ENCODE measurements around the gene ZNF425.
"Not testable (repeated sequence)": the region's sequence is repeated elsewhere in the genome, so short reads cannot be mapped to it uniquely, and the experiment has no call there.

Gene ZNF425

GRCh38 chr7:149125863-149126661 is at the start of gene ZNF425:
Gene ZNF425 (minus strand): TSS chr7:149126324. CDS start chr7:149126213, 111 bp downstream.
- DNase-seq = peak; percentile 86 to 93 (median 90)

GRCh38 chr7:149175150-149175549 is 49.0 kb upstream of the ZNF425 start:
- no peak for DNase-seq

GRCh38 chr7:149172534-149172920 is 46.4 kb upstream of the ZNF425 start:
- no peak for DNase-seq

- no peak for DNase-seq
Observed at GRCh38 chr7:149171892-149172533, 45.9 kb upstream of the ZNF425 start.

GRCh38 chr7:149166630-149167352 is 40.7 kb upstream of the ZNF425 start:
- DNase-seq = no peak

GRCh38 chr7:149166142-149166541 is 40.0 kb upstream of the ZNF425 start:
- DNase-seq = no peak

- no peak for DNase-seq
Observed at GRCh38 chr7:149161241-149161848, 35.2 kb upstream of the ZNF425 start.

GRCh38 chr7:149156898-149157297 is 30.8 kb upstream of the ZNF425 start:
- DNase-seq = no peak

- no peak for DNase-seq
Observed at GRCh38 chr7:149154056-149154455, 27.9 kb upstream of the ZNF425 start.

- no peak for DNase-seq
Observed at GRCh38 chr7:149153346-149153745, 27.2 kb upstream of the ZNF425 start.

GRCh38 chr7:149150981-149151380 is 24.9 kb upstream of the ZNF425 start:
- no peak for DNase-seq

- peak; percentile 23 to 49 (median 42) for DNase-seq
Observed at GRCh38 chr7:149147752-149148653, 21.9 kb upstream of the ZNF425 start.

- DNase-seq = peak; percentile 61 to 74 (median 68)
Observed at GRCh38 chr7:149147072-149147751, 21.1 kb upstream of the ZNF425 start, which contains the start of gene ZNF398. Gene ZNF398 (plus strand): TSS chr7:149147453. CDS start chr7:149147743, 290 bp downstream.

GRCh38 chr7:149145031-149145845 is 19.1 kb upstream of the ZNF425 start:
- no peak for DNase-seq

- DNase-seq = not testable (repeated sequence)
Observed at GRCh38 chr7:149144436-149144922, 18.4 kb upstream of the ZNF425 start.

- no peak for DNase-seq
Observed at GRCh38 chr7:149141893-149142292, 15.8 kb upstream of the ZNF425 start.

GRCh38 chr7:149140831-149141230 is 14.7 kb upstream of the ZNF425 start:
- DNase-seq = no peak

GRCh38 chr7:149136118-149136517 is 10.0 kb upstream of the ZNF425 start:
- DNase-seq = no peak

GRCh38 chr7:149133028-149133710 is 7.0 kb upstream of the ZNF425 start:
- no peak for DNase-seq

All from activated CD4-positive, CD25-positive, alpha-beta regulatory T cell (primary cell).